OCI-LY1 (cell line): ENCODE results near the gene FANK1.

ENCODE experiments used
- EZH2 ChIP-seq: fragments of 200-600 bp; sonication (generic), shearing (Covaris generic); IDR thresholded peaks from 2 replicates; pipeline ENCODE4 v1.8.0; 2017; ENCODE audit warnings: borderline replicate concordance, mixed run types, mild to moderate bottlenecking, antibody characterized with exemption, low read length, moderate library complexity, mixed read lengths
- TF ChIP-seq, protein P1 (sequence below): fragments of 200-600 bp; sonication (generic), shearing (Covaris generic); IDR thresholded peaks from 2 replicates; pipeline ENCODE4 v1.5.1; 2017; ENCODE audit warnings: mild to moderate bottlenecking, antibody characterized with exemption, low read length, moderate library complexity, mixed read lengths

DNA sequence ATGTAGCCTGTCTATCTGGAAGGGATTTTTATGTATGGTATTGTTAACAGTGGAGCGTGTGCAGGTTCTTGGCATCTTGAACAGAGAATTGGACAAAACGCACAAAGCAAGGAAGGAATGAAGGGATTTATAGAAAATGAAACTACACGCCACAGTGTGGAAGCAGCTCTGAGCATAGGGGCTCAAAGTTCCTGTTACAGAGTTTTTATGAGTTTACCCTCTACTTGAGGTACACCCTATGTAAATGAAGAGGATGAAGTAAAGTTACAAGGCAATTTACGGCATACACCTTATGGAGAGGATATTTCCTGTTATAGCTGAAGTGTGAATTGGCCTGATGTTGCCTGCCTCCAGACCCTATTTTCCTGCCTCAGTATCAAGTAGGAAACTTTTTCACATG is 33.3 kb downstream of the FANK1 start:
- TF ChIP-seq, protein P1, sequence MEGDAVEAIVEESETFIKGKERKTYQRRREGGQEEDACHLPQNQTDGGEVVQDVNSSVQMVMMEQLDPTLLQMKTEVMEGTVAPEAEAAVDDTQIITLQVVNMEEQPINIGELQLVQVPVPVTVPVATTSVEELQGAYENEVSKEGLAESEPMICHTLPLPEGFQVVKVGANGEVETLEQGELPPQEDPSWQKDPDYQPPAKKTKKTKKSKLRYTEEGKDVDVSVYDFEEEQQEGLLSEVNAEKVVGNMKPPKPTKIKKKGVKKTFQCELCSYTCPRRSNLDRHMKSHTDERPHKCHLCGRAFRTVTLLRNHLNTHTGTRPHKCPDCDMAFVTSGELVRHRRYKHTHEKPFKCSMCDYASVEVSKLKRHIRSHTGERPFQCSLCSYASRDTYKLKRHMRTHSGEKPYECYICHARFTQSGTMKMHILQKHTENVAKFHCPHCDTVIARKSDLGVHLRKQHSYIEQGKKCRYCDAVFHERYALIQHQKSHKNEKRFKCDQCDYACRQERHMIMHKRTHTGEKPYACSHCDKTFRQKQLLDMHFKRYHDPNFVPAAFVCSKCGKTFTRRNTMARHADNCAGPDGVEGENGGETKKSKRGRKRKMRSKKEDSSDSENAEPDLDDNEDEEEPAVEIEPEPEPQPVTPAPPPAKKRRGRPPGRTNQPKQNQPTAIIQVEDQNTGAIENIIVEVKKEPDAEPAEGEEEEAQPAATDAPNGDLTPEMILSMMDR: no peak
- TF ChIP-seq EZH2: no peak
